Mesothelial cell of epicardium (in vitro differentiated cells): ENCODE data around the gene CA12. TPM values are rescaled to one million over a fixed set of nuclear protein-coding genes. Genes with fewer than 3 reads are reported as not detected.

Experiments
- DNase-seq, 2 experiments: peaks; one replicate each; pipeline ENCODE4 v3.0.0; 2021; ENCODE audit warnings: low spot score in 2 of 2; ENCODE audit not compliant: unreplicated experiment in 2 of 2
- H3K27ac Mint-ChIP-seq: 2 replicates; pipeline ENCODE4 v1.8.0; 2021; ENCODE audit warnings: mixed read lengths
- H3K27me3 Mint-ChIP-seq: 2 replicates; pipeline ENCODE4 v1.8.0; 2021; ENCODE audit warnings: low read depth, mixed read lengths
- H3K36me3 Mint-ChIP-seq: 2 replicates; pipeline ENCODE4 v1.8.0; 2021; ENCODE audit warnings: mixed read lengths
- H3K4me1 Mint-ChIP-seq: 2 replicates; pipeline ENCODE4 v1.8.0; 2021; ENCODE audit warnings: mixed read lengths
- H3K4me3 Mint-ChIP-seq: 2 replicates; pipeline ENCODE4 v1.8.0; 2021; ENCODE audit warnings: mild to moderate bottlenecking, moderate library complexity, mixed read lengths
- H3K9me3 Mint-ChIP-seq: 2 replicates; pipeline ENCODE4 v1.8.0; 2021; ENCODE audit warnings: mixed read lengths
- total RNA-seq: library from RNA; stranded (reverse); gene quantifications from 3 replicates; pipeline ENCODE4 v1.2.1, GENCODE V29; 2021
- TF ChIP-seq, protein P1 (sequence below): fragments of 200-600 bp; sonication (generic); IDR thresholded peaks from one replicate; pipeline ENCODE4 v1.5.0; 2021; ENCODE audit warnings: antibody characterized with exemption; ENCODE audit not compliant: unreplicated experiment

CA12 gene
- total RNA-seq, 1 donor from 2014 or later = 1.6 TPM

DNA sequence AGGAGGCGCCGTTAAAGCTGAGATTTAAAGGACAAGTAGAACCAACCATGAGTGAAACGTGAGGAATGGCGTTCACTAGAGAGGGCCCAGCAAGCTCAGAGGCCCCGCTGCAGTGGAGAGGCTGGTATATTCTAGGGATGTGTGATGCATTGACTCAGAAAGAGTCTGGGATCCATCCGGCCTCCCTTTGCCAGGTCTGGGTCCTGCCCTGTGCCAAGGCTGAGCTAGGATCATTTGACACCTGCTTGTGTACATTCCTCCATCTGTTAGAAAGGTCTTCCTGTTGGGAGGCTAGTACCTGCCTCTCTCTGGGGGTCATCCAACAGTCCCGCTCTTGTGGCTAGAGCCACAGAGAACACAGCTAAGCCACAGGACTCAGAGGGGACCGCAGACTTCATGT lies 28.4 kb downstream of the CA12 start:
- TF ChIP-seq, protein P1, sequence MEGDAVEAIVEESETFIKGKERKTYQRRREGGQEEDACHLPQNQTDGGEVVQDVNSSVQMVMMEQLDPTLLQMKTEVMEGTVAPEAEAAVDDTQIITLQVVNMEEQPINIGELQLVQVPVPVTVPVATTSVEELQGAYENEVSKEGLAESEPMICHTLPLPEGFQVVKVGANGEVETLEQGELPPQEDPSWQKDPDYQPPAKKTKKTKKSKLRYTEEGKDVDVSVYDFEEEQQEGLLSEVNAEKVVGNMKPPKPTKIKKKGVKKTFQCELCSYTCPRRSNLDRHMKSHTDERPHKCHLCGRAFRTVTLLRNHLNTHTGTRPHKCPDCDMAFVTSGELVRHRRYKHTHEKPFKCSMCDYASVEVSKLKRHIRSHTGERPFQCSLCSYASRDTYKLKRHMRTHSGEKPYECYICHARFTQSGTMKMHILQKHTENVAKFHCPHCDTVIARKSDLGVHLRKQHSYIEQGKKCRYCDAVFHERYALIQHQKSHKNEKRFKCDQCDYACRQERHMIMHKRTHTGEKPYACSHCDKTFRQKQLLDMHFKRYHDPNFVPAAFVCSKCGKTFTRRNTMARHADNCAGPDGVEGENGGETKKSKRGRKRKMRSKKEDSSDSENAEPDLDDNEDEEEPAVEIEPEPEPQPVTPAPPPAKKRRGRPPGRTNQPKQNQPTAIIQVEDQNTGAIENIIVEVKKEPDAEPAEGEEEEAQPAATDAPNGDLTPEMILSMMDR = no peak
- Mint-ChIP-seq H3K27me3 (peaks cover 4% of the 10 kb centered on the region), H3K4me3 (no peak overlapping the region), H3K9me3 (no peaks in the 10 kb centered on the region), H3K27ac (no peak overlapping the region), H3K4me1 (peaks cover 5% of the 10 kb centered on the region), H3K36me3 (no peaks in the 10 kb centered on the region)
- no peak for DNase-seq

DNA sequence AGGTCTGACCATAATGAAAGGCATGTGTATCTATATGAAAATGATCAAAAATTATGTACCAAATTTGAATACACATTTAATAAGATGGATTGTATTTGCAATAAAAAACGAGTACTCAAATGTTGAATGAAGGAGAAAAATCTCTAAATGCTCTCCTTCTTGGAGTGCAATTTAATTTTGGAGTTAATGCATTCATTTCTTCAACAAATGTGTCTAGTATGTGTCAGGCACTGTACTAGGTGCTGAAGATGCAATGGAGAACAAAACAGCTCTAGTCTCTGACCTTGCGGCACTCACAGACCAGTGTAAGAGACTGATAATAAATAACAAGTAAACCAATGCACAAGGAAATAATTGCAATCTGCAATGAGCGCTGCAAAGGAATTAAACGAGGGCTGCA lies 28.8 kb downstream of the CA12 start:
- Mint-ChIP-seq H3K4me3 (no peak overlapping the region), H3K9me3 (no peaks in the 10 kb centered on the region), H3K27ac (no peak overlapping the region), H3K27me3 (peaks cover 4% of the 10 kb centered on the region), H3K4me1 (peaks cover 7% of the 10 kb centered on the region), H3K36me3 (no peaks in the 10 kb centered on the region)
- TF ChIP-seq, protein P1 = no peak
- DNase-seq = no peak

DNA sequence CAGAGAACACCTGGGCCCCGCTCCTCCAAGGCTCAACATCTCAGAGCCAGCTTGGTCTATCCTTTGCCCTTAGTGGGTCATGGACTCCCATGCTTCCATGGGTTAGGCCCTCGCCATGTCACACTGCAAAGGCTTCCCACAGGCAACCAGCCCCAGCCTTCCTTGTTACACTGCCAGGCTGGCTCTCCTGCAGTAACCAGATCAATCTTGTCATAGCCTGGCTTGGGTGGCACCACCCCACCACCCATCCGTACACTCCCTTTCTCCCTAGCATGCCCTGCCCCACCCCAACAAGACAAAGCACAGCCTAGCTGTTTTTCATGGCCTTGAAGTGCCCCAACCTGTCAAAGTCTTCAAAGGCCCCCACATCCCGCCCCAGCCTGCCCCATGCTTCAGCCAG lies 30.5 kb downstream of the CA12 start:
- Mint-ChIP-seq H3K27me3 (peaks cover 4% of the 10 kb centered on the region), H3K4me3 (no peak overlapping the region), H3K27ac (no peak overlapping the region), H3K36me3 (no peaks in the 10 kb centered on the region), H3K4me1 (peaks cover 20% of the 10 kb centered on the region), H3K9me3 (no peaks in the 10 kb centered on the region)
- TF ChIP-seq, protein P1 = no peak
- no peak for DNase-seq

DNA sequence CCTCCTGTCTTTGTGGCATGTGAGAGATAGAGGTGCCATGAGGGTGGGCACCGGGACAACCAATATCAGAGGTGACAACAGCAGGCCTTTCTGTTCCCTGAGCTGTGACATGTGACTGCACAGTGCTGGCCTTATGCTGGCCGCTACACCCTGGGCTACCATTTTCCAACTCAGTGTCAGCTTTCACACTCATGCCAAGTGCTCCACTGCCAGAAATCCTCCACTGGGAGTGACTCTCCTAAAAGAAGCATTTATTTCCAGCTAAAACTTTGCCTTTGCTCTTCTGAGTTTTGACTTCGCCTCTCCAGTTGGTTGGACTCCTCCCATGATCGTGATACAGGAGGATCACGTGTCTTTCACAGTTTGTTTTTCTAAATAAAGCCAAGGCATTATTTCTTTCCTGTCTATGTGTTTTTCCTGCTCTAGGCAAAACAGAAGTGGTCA lies 31.4 kb downstream of the CA12 start:
- Mint-ChIP-seq H3K4me3 (no peak overlapping the region), H3K4me1 (peaks cover 20% of the 10 kb centered on the region), H3K27me3 (peaks cover 4% of the 10 kb centered on the region), H3K9me3 (no peaks in the 10 kb centered on the region), H3K36me3 (no peaks in the 10 kb centered on the region), H3K27ac (no peak overlapping the region)
- no peak for DNase-seq
- TF ChIP-seq, protein P1 = no peak

DNA sequence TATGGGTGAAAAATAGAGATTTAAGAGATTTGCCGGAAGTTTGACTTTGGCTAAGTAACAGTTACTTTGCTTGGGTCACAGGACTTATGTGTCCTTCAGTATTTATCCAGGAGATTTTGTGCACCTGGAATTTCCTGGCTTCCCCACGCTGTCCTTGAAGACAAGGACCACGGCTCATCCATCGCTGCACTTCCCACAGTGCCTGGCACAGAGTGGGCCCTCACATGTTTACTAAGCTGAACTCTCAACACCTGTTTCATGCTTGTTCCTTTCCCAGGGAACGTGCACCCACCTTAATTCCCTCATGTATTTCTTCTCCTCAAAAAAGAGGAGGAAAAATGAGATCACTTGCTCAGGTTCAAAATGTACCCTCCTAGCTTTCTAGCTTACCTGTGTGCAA lies 32.0 kb downstream of the CA12 start:
- Mint-ChIP-seq H3K9me3 (no peaks in the 10 kb centered on the region), H3K27ac (no peak overlapping the region), H3K4me1 (peaks cover 20% of the 10 kb centered on the region), H3K4me3 (no peak overlapping the region), H3K36me3 (no peaks in the 10 kb centered on the region), H3K27me3 (peaks cover 8% of the 10 kb centered on the region)
- DNase-seq = no peak
- TF ChIP-seq, protein P1 = no peak

DNA sequence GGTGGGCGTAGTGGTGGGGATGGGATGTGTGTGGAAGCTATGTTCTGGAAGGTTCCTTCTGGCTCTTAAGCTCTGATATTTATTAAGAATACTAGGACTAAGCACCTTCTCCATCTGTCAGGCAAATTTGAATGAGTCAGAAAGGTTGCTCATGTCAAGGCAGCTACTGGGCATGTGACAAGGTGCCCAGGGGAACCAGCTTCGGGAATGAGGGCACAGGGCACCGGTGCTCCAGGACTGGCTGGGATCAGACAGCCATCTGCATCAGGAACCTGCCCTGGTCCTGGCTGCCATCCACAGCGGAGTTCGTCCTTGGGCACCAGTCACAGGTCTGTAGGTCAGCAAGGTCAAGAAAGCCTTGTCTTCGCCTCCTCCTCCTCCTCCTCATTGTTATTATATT lies 32.5 kb downstream of the CA12 start:
- TF ChIP-seq, protein P1 = no peak
- Mint-ChIP-seq H3K27me3 (peaks cover 8% of the 10 kb centered on the region), H3K4me1 (peaks cover 21% of the 10 kb centered on the region), H3K4me3 (no peak overlapping the region), H3K36me3 (no peaks in the 10 kb centered on the region), H3K27ac (no peak overlapping the region), H3K9me3 (no peaks in the 10 kb centered on the region)
- no peak for DNase-seq
